Erythroblast (primary cell): ENCODE measurements around the gene ZNF454.

ENCODE experiments used
- GATA1 ChIP-seq: IDR thresholded peaks from 2 replicates; pipeline ENCODE4 v1.6.1; 2011; ENCODE audit warnings: low read depth, mild to moderate bottlenecking, control low read depth, low read length, moderate library complexity
- POLR2A ChIP-seq: IDR thresholded peaks from 2 replicates; pipeline ENCODE4 v1.6.1; 2011; ENCODE audit warnings: mild to moderate bottlenecking, low read length

- no peak for TF ChIP-seq POLR2A
- no peak for TF ChIP-seq GATA1
Observed at GRCh38 chr5:178998441-178998840, 57.4 kb downstream of the ZNF454 start.
